ENCODE results near the gene CHD3. TPM values are rescaled to one million over a fixed set of nuclear protein-coding genes. Genes with fewer than 3 reads are reported as not detected.

The CHD3 gene
- total RNA-seq, 4 donors from 2014 or later: 36.1 to 99.9 (median 45.1) TPM

DNA sequence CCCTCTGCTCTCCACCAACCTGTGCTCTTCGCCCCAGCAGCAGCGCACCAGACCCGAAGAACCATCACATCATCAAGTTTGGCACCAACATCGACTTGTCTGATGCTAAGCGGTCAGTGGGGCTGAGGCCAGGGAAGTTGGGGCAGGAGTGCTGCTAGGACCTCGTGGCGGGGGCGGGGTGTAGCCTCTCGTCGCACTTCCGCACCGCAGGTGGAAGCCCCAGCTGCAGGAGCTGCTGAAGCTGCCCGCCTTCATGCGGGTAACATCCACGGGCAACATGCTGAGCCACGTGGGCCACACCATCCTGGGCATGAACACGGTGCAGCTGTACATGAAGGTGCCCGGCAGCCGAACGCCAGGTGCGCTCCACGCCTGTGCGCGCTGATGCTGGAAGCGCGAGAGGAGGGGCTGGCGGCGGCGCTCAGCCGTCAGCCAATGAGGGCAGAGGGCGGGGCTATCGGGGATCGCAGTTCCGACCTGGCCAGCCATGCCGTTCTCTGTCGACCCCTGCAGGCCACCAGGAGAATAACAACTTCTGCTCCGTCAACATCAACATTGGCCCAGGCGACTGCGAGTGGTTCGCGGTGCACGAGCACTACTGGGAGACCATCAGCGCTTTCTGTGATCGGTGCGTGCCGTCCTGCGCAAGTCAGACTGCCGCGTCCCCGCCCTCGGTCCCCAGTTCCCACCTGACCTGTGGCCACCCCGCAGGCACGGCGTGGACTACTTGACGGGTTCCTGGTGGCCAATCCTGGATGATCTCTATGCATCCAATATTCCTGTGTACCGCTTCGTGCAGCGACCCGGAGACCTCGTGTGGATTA lies 36.9 kb upstream of the CHD3 start:
- H3K36me3 ChIP-seq: peaks cover 0 to 84% (median 0%) of the 10 kb centered on the region in 3 donors
- no peaks in the 10 kb centered on the region for H3K9me3 ChIP-seq
- H3K27me3 ChIP-seq: no peaks in the 10 kb centered on the region
- DNase-seq: peak; percentile 92 to 98 (median 96)
- peak overlapping the region in 3 of 4 donors; percentile 14 to 72 (median 52) for H3K27ac ChIP-seq
- TF ChIP-seq, protein P1, sequence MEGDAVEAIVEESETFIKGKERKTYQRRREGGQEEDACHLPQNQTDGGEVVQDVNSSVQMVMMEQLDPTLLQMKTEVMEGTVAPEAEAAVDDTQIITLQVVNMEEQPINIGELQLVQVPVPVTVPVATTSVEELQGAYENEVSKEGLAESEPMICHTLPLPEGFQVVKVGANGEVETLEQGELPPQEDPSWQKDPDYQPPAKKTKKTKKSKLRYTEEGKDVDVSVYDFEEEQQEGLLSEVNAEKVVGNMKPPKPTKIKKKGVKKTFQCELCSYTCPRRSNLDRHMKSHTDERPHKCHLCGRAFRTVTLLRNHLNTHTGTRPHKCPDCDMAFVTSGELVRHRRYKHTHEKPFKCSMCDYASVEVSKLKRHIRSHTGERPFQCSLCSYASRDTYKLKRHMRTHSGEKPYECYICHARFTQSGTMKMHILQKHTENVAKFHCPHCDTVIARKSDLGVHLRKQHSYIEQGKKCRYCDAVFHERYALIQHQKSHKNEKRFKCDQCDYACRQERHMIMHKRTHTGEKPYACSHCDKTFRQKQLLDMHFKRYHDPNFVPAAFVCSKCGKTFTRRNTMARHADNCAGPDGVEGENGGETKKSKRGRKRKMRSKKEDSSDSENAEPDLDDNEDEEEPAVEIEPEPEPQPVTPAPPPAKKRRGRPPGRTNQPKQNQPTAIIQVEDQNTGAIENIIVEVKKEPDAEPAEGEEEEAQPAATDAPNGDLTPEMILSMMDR (IDR thresholded peaks at IDR 0.05): peak; percentile 98 to 100 (median 100)
- peak in 1 of 2 donors; percentile 37 for TF ChIP-seq POLR2A (IDR thresholded peaks at IDR 0.05)
- peak overlapping the region; percentile 14 to 38 (median 24) for H3K4me3 ChIP-seq
- peaks cover 10 to 40% (median 17%) of the 10 kb centered on the region in 4 donors for H3K4me1 ChIP-seq

DNA sequence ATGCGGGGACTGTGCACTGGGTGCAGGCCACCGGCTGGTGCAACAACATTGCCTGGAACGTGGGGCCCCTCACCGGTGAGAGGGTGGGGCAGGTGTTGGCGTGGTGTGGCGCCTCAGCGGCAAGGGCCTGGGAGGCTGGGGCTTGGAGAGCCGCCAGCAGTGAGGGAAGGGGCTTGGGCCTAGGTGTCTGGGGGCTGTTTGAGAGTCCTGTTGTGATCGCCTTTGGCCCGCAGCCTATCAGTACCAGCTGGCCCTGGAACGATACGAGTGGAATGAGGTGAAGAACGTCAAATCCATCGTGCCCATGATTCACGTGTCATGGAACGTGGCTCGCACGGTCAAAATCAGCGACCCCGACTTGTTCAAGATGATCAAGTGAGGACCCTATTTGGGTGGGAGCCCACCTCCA lies 36.3 kb upstream of the CHD3 start:
- no peaks in the 10 kb centered on the region for H3K9me3 ChIP-seq
- DNase-seq: no peak
- peak overlapping the region in 3 of 4 donors; percentile 14 to 72 (median 52) for H3K27ac ChIP-seq
- H3K4me1 ChIP-seq: peaks cover 10 to 40% (median 17%) of the 10 kb centered on the region in 4 donors
- no peaks in the 10 kb centered on the region for H3K27me3 ChIP-seq
- TF ChIP-seq, protein P1 (IDR thresholded peaks at IDR 0.05): no peak
- no peak for TF ChIP-seq POLR2A (IDR thresholded peaks at IDR 0.05)
- H3K4me3 ChIP-seq: no peak overlapping the region
- peaks cover 0 to 77% (median 0%) of the 10 kb centered on the region in 3 donors for H3K36me3 ChIP-seq

DNA sequence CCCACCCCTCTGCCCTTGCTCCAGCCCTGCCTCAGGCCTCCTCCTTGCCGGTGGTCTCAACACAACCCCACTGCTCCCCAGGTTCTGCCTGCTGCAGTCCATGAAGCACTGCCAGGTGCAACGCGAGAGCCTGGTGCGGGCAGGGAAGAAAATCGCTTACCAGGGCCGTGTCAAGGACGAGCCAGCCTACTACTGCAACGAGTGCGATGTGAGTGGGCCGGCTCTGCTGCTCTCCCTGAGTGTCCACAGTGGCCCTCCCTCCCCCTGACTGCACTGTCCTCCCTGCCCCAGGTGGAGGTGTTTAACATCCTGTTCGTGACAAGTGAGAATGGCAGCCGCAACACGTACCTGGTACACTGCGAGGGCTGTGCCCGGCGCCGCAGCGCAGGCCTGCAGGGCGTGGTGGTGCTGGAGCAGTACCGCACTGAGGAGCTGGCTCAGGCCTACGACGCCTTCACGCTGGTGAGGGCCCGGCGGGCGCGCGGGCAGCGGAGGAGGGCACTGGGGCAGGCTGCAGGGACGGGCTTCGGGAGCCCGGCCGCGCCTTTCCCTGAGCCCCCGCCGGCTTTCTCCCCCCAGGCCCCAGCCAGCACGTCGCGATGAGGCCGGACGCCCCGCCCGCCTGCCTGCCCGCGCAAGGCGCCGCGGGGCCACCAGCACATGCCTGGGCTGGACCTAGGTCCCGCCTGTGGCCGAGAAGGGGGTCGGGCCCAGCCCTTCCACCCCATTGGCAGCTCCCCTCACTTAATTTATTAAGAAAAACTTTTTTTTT lies 35.5 kb upstream of the CHD3 start:
- no peak overlapping the region for H3K27ac ChIP-seq
- peaks cover 0 to 69% (median 0%) of the 10 kb centered on the region in 3 donors for H3K36me3 ChIP-seq
- no peaks in the 10 kb centered on the region for H3K27me3 ChIP-seq
- no peaks in the 10 kb centered on the region for H3K9me3 ChIP-seq
- DNase-seq: peak in 1 of 3 donors; percentile 52
- H3K4me1 ChIP-seq: peaks cover 10 to 42% (median 17%) of the 10 kb centered on the region in 4 donors
- TF ChIP-seq POLR2A (IDR thresholded peaks at IDR 0.05): no peak
- TF ChIP-seq, protein P1 (IDR thresholded peaks at IDR 0.05): no peak
- H3K4me3 ChIP-seq: no peak overlapping the region

DNA sequence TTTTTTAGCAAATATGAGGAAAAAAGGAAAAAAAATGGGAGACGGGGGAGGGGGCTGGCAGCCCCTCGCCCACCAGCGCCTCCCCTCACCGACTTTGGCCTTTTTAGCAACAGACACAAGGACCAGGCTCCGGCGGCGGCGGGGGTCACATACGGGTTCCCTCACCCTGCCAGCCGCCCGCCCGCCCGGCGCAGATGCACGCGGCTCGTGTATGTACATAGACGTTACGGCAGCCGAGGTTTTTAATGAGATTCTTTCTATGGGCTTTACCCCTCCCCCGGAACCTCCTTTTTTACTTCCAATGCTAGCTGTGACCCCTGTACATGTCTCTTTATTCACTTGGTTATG lies 34.9 kb upstream of the CHD3 start:
- H3K36me3 ChIP-seq: peaks cover 0 to 63% (median 0%) of the 10 kb centered on the region in 3 donors
- H3K4me3 ChIP-seq: no peak overlapping the region
- TF ChIP-seq POLR2A (IDR thresholded peaks at IDR 0.05): no peak
- TF ChIP-seq, protein P1 (IDR thresholded peaks at IDR 0.05): no peak
- DNase-seq: no peak
- H3K27ac ChIP-seq: no peak overlapping the region
- peaks cover 10 to 47% (median 20%) of the 10 kb centered on the region in 4 donors for H3K4me1 ChIP-seq
- H3K9me3 ChIP-seq: no peaks in the 10 kb centered on the region
- no peaks in the 10 kb centered on the region for H3K27me3 ChIP-seq

DNA sequence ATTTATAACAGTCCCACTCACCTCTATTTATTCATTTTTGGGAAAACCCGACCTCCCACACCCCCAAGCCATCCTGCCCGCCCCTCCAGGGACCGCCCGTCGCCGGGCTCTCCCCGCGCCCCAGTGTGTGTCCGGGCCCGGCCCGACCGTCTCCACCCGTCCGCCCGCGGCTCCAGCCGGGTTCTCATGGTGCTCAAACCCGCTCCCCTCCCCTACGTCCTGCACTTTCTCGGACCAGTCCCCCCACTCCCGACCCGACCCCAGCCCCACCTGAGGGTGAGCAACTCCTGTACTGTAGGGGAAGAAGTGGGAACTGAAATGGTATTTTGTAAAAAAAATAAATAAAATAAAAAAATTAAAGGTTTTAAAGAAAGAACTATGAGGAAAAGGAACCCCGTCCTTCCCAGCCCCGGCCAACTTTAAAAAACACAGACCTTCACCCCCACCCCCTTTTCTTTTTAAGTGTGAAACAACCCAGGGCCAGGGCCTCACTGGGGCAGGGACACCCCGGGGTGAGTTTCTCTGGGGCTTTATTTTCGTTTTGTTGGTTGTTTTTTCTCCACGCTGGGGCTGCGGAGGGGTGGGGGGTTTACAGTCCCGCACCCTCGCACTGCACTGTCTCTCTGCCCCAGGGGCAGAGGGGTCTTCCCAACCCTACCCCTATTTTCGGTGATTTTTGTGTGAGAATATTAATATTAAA lies 34.4 kb upstream of the CHD3 start:
- Histone ChIP-seq H3K9me3 (no peaks in the 10 kb centered on the region), H3K27ac (no peak overlapping the region), H3K4me3 (no peak overlapping the region), H3K4me1 (peaks cover 10 to 53% (median 20%) of the 10 kb centered on the region in 4 donors), H3K27me3 (no peaks in the 10 kb centered on the region), H3K36me3 (peaks cover 0 to 58% (median 0%) of the 10 kb centered on the region in 3 donors)
- DNase-seq: no peak
- TF ChIP-seq, protein P1 (IDR thresholded peaks at IDR 0.05): no peak
- no peak for TF ChIP-seq POLR2A (IDR thresholded peaks at IDR 0.05)
